Prostate gland (tissue), 2 donors: ENCODE measurements around the gene CRACR2A. TPM values are rescaled to one million over a fixed set of nuclear protein-coding genes. Genes with fewer than 3 reads are reported as not detected.

Experiments used
- DNase-seq: peaks from one replicate; pipeline ENCODE4 v3.0.0-alpha.2; 2019; ENCODE audit warnings: low spot score
- H3K27ac ChIP-seq, 2 donors: fragments of 200-600 bp; sonication (generic); 2 replicates each; pipeline ENCODE4 v1.5.1; 2017 to 2019
- H3K27me3 ChIP-seq: fragments of 200-600 bp; sonication (generic); replicated peaks from 2 replicates; pipeline ENCODE4 v1.5.1; 2019; ENCODE audit not compliant: insufficient read depth
- H3K36me3 ChIP-seq, 2 donors: fragments of 200-600 bp; sonication (generic); 1 replicate in 1 of 2; 2 replicates in 1 of 2; pipeline versions ENCODE4 v1.5.1 to v1.8.1; 2017 to 2019
- H3K4me1 ChIP-seq: fragments of 200-600 bp; sonication (generic); replicated peaks from 2 replicates; pipeline ENCODE4 v1.5.1; 2019
- H3K4me3 ChIP-seq, 2 donors: fragments of 200-600 bp; sonication (generic); 2 replicates each; pipeline ENCODE4 v1.5.1; 2017 to 2019
- H3K9me3 ChIP-seq: fragments of 200-600 bp; sonication (generic); 2 replicates; pipeline ENCODE4 v1.5.1; 2017
- POLR2A ChIP-seq: fragments of 450-650 bp; IDR thresholded peaks from one replicate; pipeline ENCODE4 v1.6.1; 2016; ENCODE audit warnings: antibody characterized with exemption, mild to moderate bottlenecking
- POLR2AphosphoS5 ChIP-seq: sonication (generic); formaldehyde crosslinking; IDR thresholded peaks from one replicate; pipeline ENCODE4 v1.6.1; 2017; ENCODE audit warnings: antibody characterized with exemption
- WGBS: methylation state at CpG from one replicate; pipeline ENCODE4 v1.1.5; 2018; 5-methylcytosine and 5-hydroxymethylcytosine counted together
- intact Hi-C: fragments of 100-400 bp; cut with DNase I; formaldehyde crosslinking; loops from one replicate; pipeline ENCODE4 v1.14.2; 2022
- total RNA-seq, 2 donors: library from RNA; depleted of rRNA; stranded (reverse); fragments of >200 nt; gene quantifications; one replicate each; pipeline ENCODE4 v1.1.0, GENCODE V29; 2016
- TF ChIP-seq, protein P1 (sequence below), 4 experiments: fragments of 200-600 bp in 2 of 4; fragments of 450-650 bp in 2 of 4; sonication (generic) in 2 of 4; IDR thresholded peaks; 1 replicate in 3 of 4; 2 replicates in 1 of 4; pipeline ENCODE4 v1.5.1; 2016 to 2019; ENCODE audit warnings: antibody characterized with exemption in 4 of 4, mild to moderate bottlenecking in 2 of 4, moderate library complexity in 2 of 4

CRACR2A gene
- total RNA-seq, 2 donors from 2014 or later = 21.6 to 39.1 TPM

DNA sequence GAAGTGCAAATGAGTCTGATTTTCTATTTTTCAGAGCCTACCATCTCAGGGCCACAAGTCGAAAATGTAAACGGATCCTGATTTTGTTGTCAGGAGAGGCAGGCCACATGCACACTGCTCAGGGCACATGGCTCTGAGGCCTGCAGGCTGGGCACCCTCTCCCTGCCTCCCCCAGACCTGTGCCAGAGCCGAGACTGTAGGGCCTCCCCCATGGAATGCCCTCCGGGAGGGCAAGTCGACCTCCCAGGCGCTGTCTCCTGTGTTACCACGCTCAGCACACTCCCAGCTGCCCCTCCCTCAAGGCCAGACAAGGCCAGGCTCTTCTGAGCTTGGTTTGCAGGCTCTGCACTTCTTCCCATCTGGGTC, 121.7 kb downstream of the CRACR2A start:
- H3K36me3 ChIP-seq = no peaks in the 10 kb centered on the region
- no peaks in the 10 kb centered on the region for H3K27me3 ChIP-seq
- intact Hi-C loops = no loop called here
- no peak overlapping the region for H3K4me3 ChIP-seq
- TF ChIP-seq POLR2AphosphoS5 = no peak
- TF ChIP-seq POLR2A = no peak
- TF ChIP-seq, protein P1, sequence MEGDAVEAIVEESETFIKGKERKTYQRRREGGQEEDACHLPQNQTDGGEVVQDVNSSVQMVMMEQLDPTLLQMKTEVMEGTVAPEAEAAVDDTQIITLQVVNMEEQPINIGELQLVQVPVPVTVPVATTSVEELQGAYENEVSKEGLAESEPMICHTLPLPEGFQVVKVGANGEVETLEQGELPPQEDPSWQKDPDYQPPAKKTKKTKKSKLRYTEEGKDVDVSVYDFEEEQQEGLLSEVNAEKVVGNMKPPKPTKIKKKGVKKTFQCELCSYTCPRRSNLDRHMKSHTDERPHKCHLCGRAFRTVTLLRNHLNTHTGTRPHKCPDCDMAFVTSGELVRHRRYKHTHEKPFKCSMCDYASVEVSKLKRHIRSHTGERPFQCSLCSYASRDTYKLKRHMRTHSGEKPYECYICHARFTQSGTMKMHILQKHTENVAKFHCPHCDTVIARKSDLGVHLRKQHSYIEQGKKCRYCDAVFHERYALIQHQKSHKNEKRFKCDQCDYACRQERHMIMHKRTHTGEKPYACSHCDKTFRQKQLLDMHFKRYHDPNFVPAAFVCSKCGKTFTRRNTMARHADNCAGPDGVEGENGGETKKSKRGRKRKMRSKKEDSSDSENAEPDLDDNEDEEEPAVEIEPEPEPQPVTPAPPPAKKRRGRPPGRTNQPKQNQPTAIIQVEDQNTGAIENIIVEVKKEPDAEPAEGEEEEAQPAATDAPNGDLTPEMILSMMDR (IDR thresholded peaks at IDR 0.05) = no peak
- H3K4me1 ChIP-seq = no peaks in the 10 kb centered on the region
- no peak overlapping the region for H3K27ac ChIP-seq
- 89% methylated on average over 7 of the region's 7 CpGs for WGBS
- no peaks in the 10 kb centered on the region for H3K9me3 ChIP-seq
- DNase-seq = no peak

DNA sequence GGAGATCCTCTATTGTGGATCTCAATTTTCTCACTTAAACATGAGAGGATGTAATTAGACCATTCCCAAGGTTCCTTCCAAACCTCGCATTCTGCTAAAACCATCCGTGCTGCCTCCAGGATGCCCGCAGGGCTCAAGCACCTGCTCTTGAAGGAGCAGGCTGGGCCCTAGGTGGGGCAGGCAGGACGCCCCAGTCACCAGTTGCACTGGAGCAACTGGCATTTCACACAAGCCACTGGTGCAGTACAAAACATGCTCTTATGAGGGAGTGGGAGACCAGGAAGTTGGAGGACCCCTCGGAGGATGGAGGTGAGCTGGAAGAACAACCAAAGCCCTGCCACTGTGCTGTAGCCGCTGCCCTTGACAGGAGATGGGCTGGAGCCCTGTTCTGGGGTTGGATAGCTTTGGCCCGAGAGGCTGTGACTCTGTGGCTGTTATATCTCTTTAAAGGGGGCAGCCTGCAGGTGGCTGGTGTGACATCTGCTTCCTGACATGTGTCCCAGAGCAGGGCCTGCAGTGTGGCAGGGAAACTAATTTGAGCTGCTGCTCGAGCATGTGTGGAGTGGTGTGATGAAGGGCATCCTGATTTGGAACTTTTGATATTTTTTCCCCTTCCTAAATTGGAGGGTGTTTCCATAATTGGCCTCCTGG, 122.2 kb downstream of the CRACR2A start:
- Histone ChIP-seq H3K36me3 (no peaks in the 10 kb centered on the region), H3K4me3 (no peak overlapping the region), H3K9me3 (no peaks in the 10 kb centered on the region), H3K27ac (no peak overlapping the region), H3K4me1 (no peaks in the 10 kb centered on the region), H3K27me3 (no peaks in the 10 kb centered on the region)
- WGBS = 92% methylated on average over 8 of the region's 8 CpGs
- TF ChIP-seq POLR2AphosphoS5 (no peak), POLR2A (no peak)
- TF ChIP-seq, protein P1 (IDR thresholded peaks at IDR 0.05) = no peak
- no peak for DNase-seq
- intact Hi-C loops = no loop called here

GRCh38 chr12:3630111-3630510, 122.8 kb downstream of the CRACR2A start:
- Histone ChIP-seq H3K9me3 (no peaks in the 10 kb centered on the region), H3K4me3 (no peak overlapping the region), H3K27ac (no peak overlapping the region), H3K27me3 (no peaks in the 10 kb centered on the region), H3K4me1 (no peaks in the 10 kb centered on the region), H3K36me3 (no peaks in the 10 kb centered on the region)
- 90% methylated on average over 8 of the region's 8 CpGs for WGBS
- intact Hi-C loops = no loop called here
- no peak for TF ChIP-seq POLR2A
- TF ChIP-seq, protein P1 (IDR thresholded peaks at IDR 0.05) = no peak
- TF ChIP-seq POLR2AphosphoS5 = no peak
- no peak for DNase-seq

DNA sequence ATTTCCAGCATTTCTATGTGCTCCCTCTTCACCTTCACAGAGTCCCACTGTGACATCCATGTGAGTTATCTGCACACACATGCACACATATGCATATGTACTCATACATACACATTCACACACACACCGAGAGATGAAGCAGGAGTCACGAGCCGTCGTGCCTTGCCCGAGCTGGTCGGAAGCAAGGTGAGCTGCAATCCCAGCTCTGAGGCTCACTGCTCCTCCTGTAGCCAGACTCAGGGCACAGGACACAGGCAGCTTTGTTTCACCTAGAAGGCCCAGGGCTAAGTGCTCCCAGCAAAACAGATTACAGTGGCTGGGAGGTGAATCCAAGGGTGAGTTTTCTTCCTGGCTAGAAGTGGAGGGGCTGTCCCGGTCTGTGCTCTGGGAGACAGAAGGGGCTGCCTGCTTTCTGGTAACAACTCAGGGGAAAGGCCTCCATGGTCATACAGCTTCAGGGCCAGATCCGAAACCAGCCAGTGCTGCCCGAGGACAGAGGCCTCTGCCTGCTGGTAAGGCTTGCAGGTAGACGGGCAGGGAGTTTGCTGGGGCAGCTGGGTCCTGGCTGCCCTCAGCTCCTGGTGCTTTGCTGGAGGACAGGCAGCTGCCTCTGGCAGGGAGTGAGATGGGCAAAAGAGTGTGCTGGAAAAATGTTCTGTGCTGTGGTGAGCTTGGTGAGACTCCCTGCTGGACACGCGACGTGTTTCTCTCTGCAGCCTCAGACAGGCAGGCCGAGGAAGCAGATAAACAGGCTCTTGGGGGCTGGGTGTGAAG, 123.7 kb downstream of the CRACR2A start:
- no peaks in the 10 kb centered on the region for H3K36me3 ChIP-seq
- H3K27ac ChIP-seq = no peak overlapping the region
- H3K9me3 ChIP-seq = no peaks in the 10 kb centered on the region
- TF ChIP-seq, protein P1 (IDR thresholded peaks at IDR 0.05) = no peak
- no peak for TF ChIP-seq POLR2AphosphoS5
- intact Hi-C loops = no loop called here
- H3K4me1 ChIP-seq = no peaks in the 10 kb centered on the region
- no peak overlapping the region for H3K4me3 ChIP-seq
- no peaks in the 10 kb centered on the region for H3K27me3 ChIP-seq
- DNase-seq = no peak
- 74% methylated on average over 14 of the region's 14 CpGs for WGBS

DNA sequence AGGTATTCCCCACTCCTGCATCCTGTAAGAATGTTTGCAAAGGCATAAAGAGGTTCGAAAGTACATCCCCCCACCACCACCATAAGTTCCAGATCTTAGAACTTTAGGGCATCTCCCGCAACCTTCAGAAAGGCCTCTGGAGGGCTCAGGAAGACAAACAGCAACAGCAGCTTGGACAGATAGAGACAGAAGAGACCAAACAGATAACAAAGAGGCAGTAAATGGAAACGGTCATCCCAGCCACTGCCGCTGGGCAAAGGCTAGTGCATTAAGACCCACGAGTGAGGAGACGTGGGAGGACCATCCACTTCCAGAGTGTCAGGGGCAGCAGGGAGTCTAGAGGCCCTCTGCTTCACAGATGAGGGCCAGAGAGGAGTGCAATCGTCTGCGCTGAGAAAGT, 124.3 kb downstream of the CRACR2A start:
- no peak for TF ChIP-seq POLR2A
- DNase-seq = no peak
- Histone ChIP-seq H3K4me1 (no peaks in the 10 kb centered on the region), H3K9me3 (no peaks in the 10 kb centered on the region), H3K36me3 (no peaks in the 10 kb centered on the region), H3K27me3 (no peaks in the 10 kb centered on the region), H3K4me3 (no peak overlapping the region), H3K27ac (no peak overlapping the region)
- intact Hi-C loops = no loop called here
- 92% methylated on average over 8 of the region's 8 CpGs for WGBS
